CD4-positive, alpha-beta T cell treated with Interleukin-10 for 1 hour (primary cell): ENCODE results near the gene CDH22.
A peak's percentile ranks its signal among the peaks of the same experiment; 100 is the strongest.

Experiments used
- DNase-seq: peaks from one replicate; pipeline ENCODE4 v3.0.0-alpha.2; 2020

The CDH22 gene

GRCh38 chr20:46322641-46323040 is 14.3 kb upstream of the CDH22 start:
- DNase-seq = no peak

- DNase-seq = no peak
Measured at GRCh38 chr20:46317685-46318177, 9.4 kb upstream of the CDH22 start.

- no peak for DNase-seq
Measured at GRCh38 chr20:46316984-46317684, 8.8 kb upstream of the CDH22 start.

GRCh38 chr20:46315311-46315710 is 7.0 kb upstream of the CDH22 start:
- no peak for DNase-seq

GRCh38 chr20:46312945-46313861 is 4.9 kb upstream of the CDH22 start:
- no peak for DNase-seq

- DNase-seq = no peak
Measured at GRCh38 chr20:46312075-46312944, 4.0 kb upstream of the CDH22 start.

- no peak for DNase-seq
Measured at GRCh38 chr20:46311719-46312074, 3.4 kb upstream of the CDH22 start.

GRCh38 chr20:46311039-46311650 is 2.8 kb upstream of the CDH22 start:
- DNase-seq = no peak

GRCh38 chr20:46309945-46310344 is 1.6 kb upstream of the CDH22 start:
- no peak for DNase-seq

DNA sequence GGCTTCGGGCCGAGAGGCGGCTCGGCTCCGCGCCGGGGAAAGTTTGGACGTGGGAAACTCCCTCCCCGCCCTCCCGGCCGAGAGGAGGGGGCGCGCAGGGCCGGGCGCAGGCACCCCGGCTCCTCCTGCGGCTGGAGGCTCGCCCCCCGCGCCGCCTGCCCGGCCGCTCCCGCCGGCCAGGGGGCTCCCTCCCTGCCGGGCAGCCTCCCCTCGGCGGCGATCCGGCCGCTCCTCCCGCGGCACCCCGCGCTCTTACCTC is 370 bp downstream of the CDH22 start:
- no peak for DNase-seq

- peak; percentile 75 for DNase-seq
Measured at GRCh38 chr20:46307139-46307998, 929 bp downstream of the CDH22 start.

GRCh38 chr20:46306743-46307138 is 1.6 kb downstream of the CDH22 start:
- DNase-seq = no peak

GRCh38 chr20:46305973-46306360 is 2.3 kb downstream of the CDH22 start:
- DNase-seq = no peak

DNA sequence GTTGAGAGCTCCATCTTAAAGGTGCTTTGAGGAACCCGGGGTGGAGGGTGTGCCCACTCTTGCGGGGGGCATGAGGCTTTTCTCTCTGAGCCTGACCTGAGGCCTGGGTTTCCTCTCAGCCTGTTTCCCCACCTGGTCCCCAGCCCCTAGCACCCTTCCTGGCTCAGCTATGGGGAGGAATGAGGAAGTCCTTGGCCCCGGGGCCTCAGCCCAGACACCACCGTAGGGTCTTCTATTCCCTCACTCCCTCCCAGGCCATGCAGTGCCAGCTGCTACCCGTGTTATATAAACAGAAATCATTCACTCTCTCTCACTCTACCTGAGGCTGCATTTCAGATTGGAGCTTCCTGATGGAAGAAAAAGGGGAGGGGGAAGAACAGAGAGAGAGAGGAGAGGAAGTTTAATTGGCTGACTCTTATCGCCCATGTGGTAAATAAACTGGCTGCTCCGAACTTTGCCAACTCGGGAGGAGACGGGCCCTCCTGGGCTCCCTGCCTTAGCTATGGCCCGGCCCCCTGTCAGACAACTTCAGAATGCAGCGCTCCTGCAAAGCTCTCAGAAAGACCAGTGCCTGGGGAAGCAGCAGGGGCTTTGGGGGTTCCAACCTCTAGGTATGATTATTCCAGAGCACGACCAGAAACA is 2.8 kb downstream of the CDH22 start:
- no peak for DNase-seq

GRCh38 chr20:46304852-46305251 is 3.4 kb downstream of the CDH22 start:
- no peak for DNase-seq

- DNase-seq = no peak
Measured at GRCh38 chr20:46304361-46304760, 3.9 kb downstream of the CDH22 start.

DNA sequence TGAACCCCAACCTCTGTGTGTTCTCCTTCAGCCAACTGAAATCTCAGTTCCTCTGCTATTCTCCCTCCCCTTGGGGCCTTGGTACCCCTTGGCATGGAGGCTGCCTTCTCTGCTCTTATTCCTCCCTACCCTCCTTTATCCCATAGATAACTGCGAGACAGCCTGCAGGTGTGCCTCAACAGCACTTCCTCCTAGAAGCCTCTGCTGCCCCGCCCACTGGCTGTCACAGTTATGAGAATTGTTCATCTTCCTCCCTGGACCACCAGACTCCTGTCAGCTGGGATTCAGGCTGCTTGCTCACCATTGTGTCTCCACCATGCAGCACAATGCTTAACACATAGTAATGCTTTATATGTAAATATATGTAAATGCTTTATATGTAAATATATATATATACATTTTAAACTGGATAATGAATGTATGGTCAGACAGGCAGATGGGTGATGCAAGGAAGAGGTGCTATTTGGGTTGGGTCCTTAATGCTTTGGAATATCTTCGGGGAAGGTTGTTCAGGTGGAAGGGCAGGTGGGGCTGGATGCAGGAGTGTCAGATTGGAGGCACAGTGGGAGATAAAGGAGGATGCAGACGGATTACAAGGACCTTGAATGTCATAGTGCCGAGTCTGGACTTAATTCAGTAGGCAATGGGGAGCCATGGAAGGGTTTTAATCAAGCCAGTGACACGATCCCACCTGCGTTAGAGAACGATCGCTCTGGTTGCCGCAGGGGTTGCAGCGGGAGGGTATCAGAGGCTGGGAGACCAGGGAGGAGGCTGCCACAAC is 4.9 kb downstream of the CDH22 start:
- no peak for DNase-seq

- DNase-seq = no peak
Measured at GRCh38 chr20:46302106-46302505, 6.2 kb downstream of the CDH22 start.

GRCh38 chr20:46300281-46300680 is 8.0 kb downstream of the CDH22 start:
- DNase-seq = no peak

- no peak for DNase-seq
Measured at GRCh38 chr20:46299078-46299477, 9.2 kb downstream of the CDH22 start.

GRCh38 chr20:46298374-46298773 is 9.9 kb downstream of the CDH22 start:
- DNase-seq = no peak
